HEK293 (cell line): ENCODE measurements around the gene RAB20.

Source experiments
- CTCF ChIA-PET: fragments of 350-600 bp; formaldehyde crosslinking; extraction: SDS; loops from one replicate; lab custom pipeline; 2021; ENCODE audit warnings: antibody characterized with exemption; lab: Yijun Ruan, JAX
- POLR2A ChIA-PET: fragments of 300-600 bp; formaldehyde crosslinking; extraction: SDS; loops from one replicate; lab custom pipeline; 2020; ENCODE audit warnings: antibody characterized with exemption, inconsistent platforms; lab: Yijun Ruan, JAX
- H3K27ac ChIP-seq: fragments of 200-500 bp; sonication (Bioruptor generic); 2 replicates; pipeline ENCODE4 v1.5.1; 2014; ENCODE audit warnings: low read depth, low read length, control low read depth, inconsistent platforms; ENCODE audit errors: extremely low read depth
- H3K36me3 ChIP-seq, 2 experiments: fragments of 200-500 bp in 1 of 2; sonication (Bioruptor generic) in 1 of 2; 1 replicate in 1 of 2; 2 replicates in 1 of 2; pipeline ENCODE4 v1.5.1; 2014 to 2017; ENCODE audit warnings: inconsistent platforms in 2 of 2, low read length in 2 of 2; ENCODE audit not compliant: control insufficient read depth in 2 of 2, insufficient read depth in 1 of 2
- H3K4me1 ChIP-seq: fragments of 200-500 bp; sonication (Bioruptor generic); 2 replicates; pipeline ENCODE4 v1.5.1; 2014; ENCODE audit warnings: mild to moderate bottlenecking, low read length, inconsistent platforms; ENCODE audit not compliant: control insufficient read depth, insufficient read depth
- H3K4me3 ChIP-seq: 2 replicates; pipeline ENCODE4 v1.5.1; 2011; ENCODE audit warnings: low read depth, mild to moderate bottlenecking, control low read depth, low read length, moderate library complexity
- H3K9me3 ChIP-seq: fragments of 200-500 bp; sonication (Bioruptor generic); 2 replicates; pipeline ENCODE4 v1.5.1; 2014; ENCODE audit warnings: low read depth, low read length, inconsistent platforms; ENCODE audit not compliant: control insufficient read depth, insufficient read depth
- EGR2 ChIP-seq: fragments of 450-650 bp; formaldehyde crosslinking; IDR thresholded peaks from 2 replicates; pipeline ENCODE4 v1.5.1; 2016; ENCODE audit warnings: low read depth, missing biosample characterization, missing genetic modification characterization
- HOXA7 ChIP-seq: sonication (generic); formaldehyde crosslinking; IDR thresholded peaks from 2 replicates; pipeline ENCODE4 v1.8.1; 2022; ENCODE audit warnings: missing genetic modification reagents, borderline replicate concordance
- HOXC10 ChIP-seq: sonication (generic); formaldehyde crosslinking; IDR thresholded peaks from 2 replicates; pipeline ENCODE4 v1.8.1; 2023; ENCODE audit warnings: mild to moderate bottlenecking, missing genetic modification reagents
- KLF16 ChIP-seq: fragments of 450-650 bp; formaldehyde crosslinking; IDR thresholded peaks from 2 replicates; pipeline ENCODE4 v1.5.1; 2017; ENCODE audit warnings: missing biosample characterization, missing genetic modification characterization
- MZF1 ChIP-seq: fragments of 450-650 bp; formaldehyde crosslinking; IDR thresholded peaks from 2 replicates; pipeline ENCODE4 v1.5.1; 2017; ENCODE audit warnings: missing biosample characterization, missing genetic modification characterization, borderline replicate concordance
- ZBTB21 ChIP-seq: fragments of 450-650 bp; formaldehyde crosslinking; IDR thresholded peaks from 2 replicates; pipeline ENCODE4 v1.5.1; 2017; ENCODE audit warnings: missing biosample characterization, missing genetic modification characterization
- ZBTB7A ChIP-seq: fragments of 450-650 bp; formaldehyde crosslinking; IDR thresholded peaks from 2 replicates; pipeline ENCODE4 v1.5.1; 2016; ENCODE audit warnings: low read depth, missing biosample characterization, missing genetic modification characterization
- ZNF112 ChIP-seq: fragments of 450-650 bp; formaldehyde crosslinking; IDR thresholded peaks from 2 replicates; pipeline ENCODE4 v1.5.0; 2017; ENCODE audit warnings: missing biosample characterization, missing genetic modification characterization
- ZNF133 ChIP-seq: fragments of 450-650 bp; formaldehyde crosslinking; IDR thresholded peaks from 2 replicates; pipeline ENCODE4 v1.5.1; 2016; ENCODE audit warnings: missing biosample characterization, missing genetic modification characterization
- ZNF175 ChIP-seq: fragments of 450-650 bp; formaldehyde crosslinking; IDR thresholded peaks from 2 replicates; pipeline ENCODE4 v1.5.1; 2016; ENCODE audit warnings: missing biosample characterization, missing genetic modification characterization
- ZNF19 ChIP-seq: fragments of 450-650 bp; formaldehyde crosslinking; IDR thresholded peaks from 2 replicates; pipeline ENCODE4; 2016; ENCODE audit warnings: missing biosample characterization, missing genetic modification characterization, low read depth
- ZNF274 ChIP-seq, 2 experiments: fragments of 200-500 bp in 1 of 2; fragments of 450-650 bp in 1 of 2; sonication (Bioruptor generic) in 1 of 2; formaldehyde crosslinking in 1 of 2; IDR thresholded peaks; 2 replicates each; pipeline versions ENCODE4 v1.5.1 to v1.6.1; 2014 to 2016; ENCODE audit warnings: borderline replicate concordance in 1 of 2, inconsistent platforms in 1 of 2, low read length in 1 of 2, missing biosample characterization in 1 of 2, missing genetic modification characterization in 1 of 2
- ZNF518A ChIP-seq: fragments of 450-650 bp; formaldehyde crosslinking; conservative IDR thresholded peaks from 2 replicates; pipeline ENCODE4 v1.5.1; 2016; ENCODE audit warnings: low read depth, missing biosample characterization, missing genetic modification characterization
- ZNF544 ChIP-seq: fragments of 450-650 bp; formaldehyde crosslinking; IDR thresholded peaks from 2 replicates; pipeline ENCODE4 v1.5.0; 2017; ENCODE audit warnings: missing biosample characterization, missing genetic modification characterization
- ZNF555 ChIP-seq: fragments of 450-650 bp; formaldehyde crosslinking; conservative IDR thresholded peaks from 2 replicates; pipeline ENCODE4 v1.5.1; 2017; ENCODE audit warnings: missing biosample characterization, mild to moderate bottlenecking, missing genetic modification characterization, inconsistent platforms
- ZNF843 ChIP-seq: fragments of 450-650 bp; formaldehyde crosslinking; IDR thresholded peaks from 2 replicates; pipeline ENCODE4 v1.5.1; 2016; ENCODE audit warnings: missing biosample characterization, missing genetic modification characterization
- ZSCAN5A ChIP-seq: fragments of 450-650 bp; formaldehyde crosslinking; IDR thresholded peaks from 2 replicates; pipeline ENCODE4 v1.5.1; 2016; ENCODE audit warnings: missing biosample characterization, missing genetic modification characterization
- TF ChIP-seq, protein P1 (sequence below): fragments of 450-650 bp; formaldehyde crosslinking; IDR thresholded peaks from 2 replicates; pipeline ENCODE4 v1.5.1; 2016; ENCODE audit warnings: missing biosample characterization, missing genetic modification characterization
- TF ChIP-seq, protein P2 (sequence below): fragments of 450-650 bp; formaldehyde crosslinking; optimal IDR thresholded peaks from 2 replicates; pipeline ENCODE3; 2016; ENCODE audit warnings: missing biosample characterization, mild to moderate bottlenecking, missing genetic modification characterization

RAB20 gene

GRCh38 chr13:110478405-110479214 lies 82.9 kb downstream of the RAB20 start:
- no peaks in the 10 kb centered on the region for H3K9me3 ChIP-seq
- TF ChIP-seq MZF1 (tag by site-specific recombination): no peak
- no peak for TF ChIP-seq EGR2 (tag by site-specific recombination)
- TF ChIP-seq ZNF843 (tag by site-specific recombination): no peak
- TF ChIP-seq KLF16: no peak
- TF ChIP-seq ZNF19 (tag by site-specific recombination): no peak
- TF ChIP-seq, protein P1, sequence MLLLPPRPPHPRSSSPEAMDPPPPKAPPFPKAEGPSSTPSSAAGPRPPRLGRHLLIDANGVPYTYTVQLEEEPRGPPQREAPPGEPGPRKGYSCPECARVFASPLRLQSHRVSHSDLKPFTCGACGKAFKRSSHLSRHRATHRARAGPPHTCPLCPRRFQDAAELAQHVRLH: no peak
- no peak for TF ChIP-seq ZNF518A (tag by site-specific recombination)
- no peak for TF ChIP-seq ZSCAN5A (tag by site-specific recombination)
- no peak for TF ChIP-seq ZNF544
- TF ChIP-seq HOXA7 (CRISPR knock-in tag): no peak
- TF ChIP-seq ZNF133 (tag by site-specific recombination): no peak
- no peak for TF ChIP-seq HOXC10 (CRISPR knock-in tag)
- TF ChIP-seq ZBTB7A (tag by site-specific recombination): no peak
- TF ChIP-seq ZBTB21 (tag by site-specific recombination): no peak
- no peak for TF ChIP-seq ZNF175 (tag by site-specific recombination)
- no peak for TF ChIP-seq ZNF112
- no peak for TF ChIP-seq ZNF555
- TF ChIP-seq, protein P2, sequence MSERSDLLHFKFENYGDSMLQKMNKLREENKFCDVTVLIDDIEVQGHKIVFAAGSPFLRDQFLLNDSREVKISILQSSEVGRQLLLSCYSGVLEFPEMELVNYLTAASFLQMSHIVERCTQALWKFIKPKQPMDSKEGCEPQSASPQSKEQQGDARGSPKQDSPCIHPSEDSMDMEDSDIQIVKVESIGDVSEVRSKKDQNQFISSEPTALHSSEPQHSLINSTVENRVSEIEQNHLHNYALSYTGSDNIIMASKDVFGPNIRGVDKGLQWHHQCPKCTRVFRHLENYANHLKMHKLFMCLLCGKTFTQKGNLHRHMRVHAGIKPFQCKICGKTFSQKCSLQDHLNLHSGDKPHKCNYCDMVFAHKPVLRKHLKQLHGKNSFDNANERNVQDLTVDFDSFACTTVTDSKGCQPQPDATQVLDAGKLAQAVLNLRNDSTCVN: no peak
- no peak for TF ChIP-seq ZNF274 (IDR thresholded peaks at IDR 0.05; ENCODE audit: low read length)
- TF ChIP-seq ZNF274 (tag by site-specific recombination; IDR thresholded peaks at IDR 0.05; ENCODE audit: borderline replicate concordance): no peak
- TF ChIP-seq, all 188 proteins: peak for 0
- ChIA-PET POLR2A (no interaction called here), CTCF (interaction anchor here (0.6 kb wide), 1 partner anchor 91 kb away, joined by 3 read pairs; no protein-coding TSS in a partner anchor)
- Histone ChIP-seq H3K4me3 (no peak overlapping the region), H3K27ac (no peak overlapping the region), H3K4me1 (no peaks in the 10 kb centered on the region), H3K36me3 (peaks cover 0 to 39% of the 10 kb centered on the region in 2 experiments; a peak in 1 of 3 replicates)
